ENCODE data around the gene ANKS6. TPM values are rescaled to one million over a fixed set of nuclear protein-coding genes. Genes with fewer than 3 reads are reported as not detected.

Gene ANKS6
- total RNA-seq, 1 experiment from 2014 or later: 21.8 TPM

GRCh38 chr9:98830554-98830953 is 34.2 kb upstream of the ANKS6 start:
- Mint-ChIP-seq H3K36me3 (ENCODE audit: insufficient read depth, unreplicated experiment) (no peaks in the 10 kb centered on the region), H3K27me3 (ENCODE audit: insufficient read depth, unreplicated experiment) (peaks cover 43% of the 10 kb centered on the region), H3K4me1 (ENCODE audit: insufficient read depth, unreplicated experiment) (no peaks in the 10 kb centered on the region), H3K27ac (ENCODE audit: low read depth, unreplicated experiment) (no peak overlapping the region), H3K9me3 (ENCODE audit: unreplicated experiment) (no peaks in the 10 kb centered on the region), H3K4me3 (ENCODE audit: unreplicated experiment) (no peak overlapping the region)
- no peak for DNase-seq (ENCODE audit: unreplicated experiment)
- no TSS peak for BruUV-seq (replicated peaks)
- intact Hi-C loops (cut with micrococcal nuclease): no loop called here
- ChIA-PET POLR2A (no interaction called here), CTCF (no interaction called here)
- TF ChIP-seq CTCF (IDR thresholded peaks at IDR 0.05; ENCODE audit: unreplicated experiment): no peak

- peaks cover 36% of the 10 kb centered on the region for H3K27me3 Mint-ChIP-seq (ENCODE audit: insufficient read depth, unreplicated experiment)
These were observed 33.4 kb upstream of the ANKS6 start for GRCh38 chr9:98829766-98830165.

GRCh38 chr9:98826716-98827115 is 30.4 kb upstream of the ANKS6 start:
- H3K4me1 Mint-ChIP-seq (ENCODE audit: insufficient read depth, unreplicated experiment): no peaks in the 10 kb centered on the region
- intact Hi-C loops (cut with micrococcal nuclease): loop anchor here (10.0 kb wide), 1 partner anchor 62 kb away; no protein-coding TSS in a partner anchor
- no TSS peak for BruUV-seq (replicated peaks)
- no peak overlapping the region for H3K27ac Mint-ChIP-seq (ENCODE audit: low read depth, unreplicated experiment)
- ChIA-PET POLR2A (no interaction called here), CTCF (interaction anchor here (0.6 to 1.4 kb wide), 2 partner anchors 9 to 172 kb away, joined by 4 read pairs; no protein-coding TSS in a partner anchor)
- H3K36me3 Mint-ChIP-seq (ENCODE audit: insufficient read depth, unreplicated experiment): no peaks in the 10 kb centered on the region
- H3K9me3 Mint-ChIP-seq (ENCODE audit: unreplicated experiment): no peaks in the 10 kb centered on the region
- peaks cover 51% of the 10 kb centered on the region for H3K27me3 Mint-ChIP-seq (ENCODE audit: insufficient read depth, unreplicated experiment)
- H3K4me3 Mint-ChIP-seq (ENCODE audit: unreplicated experiment): no peak overlapping the region
- no peak for DNase-seq (ENCODE audit: unreplicated experiment)
- TF ChIP-seq CTCF (IDR thresholded peaks at IDR 0.05; ENCODE audit: unreplicated experiment): no peak

More at GRCh38 chr9:98829766-98830165, 33.4 kb upstream of the ANKS6 start:
- no peak for DNase-seq (ENCODE audit: unreplicated experiment)
- no TSS peak for BruUV-seq (replicated peaks)
- CTCF ChIA-PET: interaction anchor here (0.7 kb wide), 1 partner anchor 375 kb away, joined by 3 read pairs; no protein-coding TSS in a partner anchor
- TF ChIP-seq CTCF (IDR thresholded peaks at IDR 0.05; ENCODE audit: unreplicated experiment): no peak
- intact Hi-C loops (cut with micrococcal nuclease): loop anchor here (10.0 kb wide), 1 partner anchor 65 kb away; no protein-coding TSS in a partner anchor
- Mint-ChIP-seq H3K27ac (ENCODE audit: low read depth, unreplicated experiment) (no peak overlapping the region), H3K36me3 (ENCODE audit: insufficient read depth, unreplicated experiment) (no peaks in the 10 kb centered on the region), H3K4me1 (ENCODE audit: insufficient read depth, unreplicated experiment) (no peaks in the 10 kb centered on the region), H3K9me3 (ENCODE audit: unreplicated experiment) (no peaks in the 10 kb centered on the region), H3K4me3 (ENCODE audit: unreplicated experiment) (no peak overlapping the region)
- POLR2A ChIA-PET: no interaction called here

GRCh38 chr9:98825414-98825813 is 29.1 kb upstream of the ANKS6 start:
- H3K27ac Mint-ChIP-seq (ENCODE audit: low read depth, unreplicated experiment): no peak overlapping the region
- CTCF ChIA-PET: interaction anchor here (1.2 to 1.4 kb wide), 3 partner anchors 22 to 173 kb away, joined by 4 to 5 read pairs (median 4); no protein-coding TSS in a partner anchor
- DNase-seq (ENCODE audit: unreplicated experiment): no peak
- TF ChIP-seq CTCF (IDR thresholded peaks at IDR 0.05; ENCODE audit: unreplicated experiment): no peak
- peaks cover 46% of the 10 kb centered on the region for H3K27me3 Mint-ChIP-seq (ENCODE audit: insufficient read depth, unreplicated experiment)
- H3K36me3 Mint-ChIP-seq (ENCODE audit: insufficient read depth, unreplicated experiment): no peaks in the 10 kb centered on the region
- H3K4me3 Mint-ChIP-seq (ENCODE audit: unreplicated experiment): no peak overlapping the region
- POLR2A ChIA-PET: interaction anchor here (0.8 kb wide), 1 partner anchor 19 kb away, joined by 3 read pairs; no protein-coding TSS in a partner anchor
- H3K4me1 Mint-ChIP-seq (ENCODE audit: insufficient read depth, unreplicated experiment): no peaks in the 10 kb centered on the region
- BruUV-seq (replicated peaks): no TSS peak
- H3K9me3 Mint-ChIP-seq (ENCODE audit: unreplicated experiment): no peaks in the 10 kb centered on the region
- intact Hi-C loops (cut with micrococcal nuclease): loop anchor here (10.0 kb wide), 1 partner anchor 61 kb away; no protein-coding TSS in a partner anchor
